CD4-positive, alpha-beta T cell treated with Interleukin-4 for 4 hours (primary cell): ENCODE measurements around the gene ARFGEF2.
"Not testable (repeated sequence)": the region's sequence is repeated elsewhere in the genome, so short reads cannot be mapped to it uniquely, and the experiment has no call there.

Experiments used
- DNase-seq: peaks from one replicate; pipeline ENCODE4 v3.0.0-alpha.2; 2020

ARFGEF2 gene

GRCh38 chr20:48957053-48957481, 35.6 kb downstream of the ARFGEF2 start:
- no peak for DNase-seq

- no peak for DNase-seq
Observed at GRCh38 chr20:48957533-48957932, 36.0 kb downstream of the ARFGEF2 start.

GRCh38 chr20:48958743-48959142, 37.2 kb downstream of the ARFGEF2 start:
- DNase-seq, result no peak

GRCh38 chr20:48959899-48960550, 38.5 kb downstream of the ARFGEF2 start:
- no peak for DNase-seq

GRCh38 chr20:48962421-48962820, 40.9 kb downstream of the ARFGEF2 start:
- DNase-seq, result no peak

GRCh38 chr20:48962976-48963771, 41.7 kb downstream of the ARFGEF2 start:
- no peak for DNase-seq

GRCh38 chr20:48965189-48965910, 43.8 kb downstream of the ARFGEF2 start:
- no peak for DNase-seq

GRCh38 chr20:48970681-48971365, 49.3 kb downstream of the ARFGEF2 start:
- no peak for DNase-seq

GRCh38 chr20:48971956-48972355, 50.4 kb downstream of the ARFGEF2 start:
- DNase-seq, result no peak

GRCh38 chr20:48972816-48973215, 51.3 kb downstream of the ARFGEF2 start:
- DNase-seq, result no peak

- DNase-seq, result no peak
Observed at GRCh38 chr20:48975955-48976354, 54.4 kb downstream of the ARFGEF2 start.

GRCh38 chr20:48979980-48980379, 58.5 kb downstream of the ARFGEF2 start:
- DNase-seq, result not testable (repeated sequence)

- DNase-seq, result no peak
Observed at GRCh38 chr20:48983423-48984400, 62.2 kb downstream of the ARFGEF2 start.

GRCh38 chr20:48984575-48985219, 63.2 kb downstream of the ARFGEF2 start:
- DNase-seq, result no peak

- no peak for DNase-seq
Observed at GRCh38 chr20:48986899-48987298, 65.4 kb downstream of the ARFGEF2 start.

GRCh38 chr20:48990467-48990866, 69.0 kb downstream of the ARFGEF2 start:
- no peak for DNase-seq

GRCh38 chr20:48995589-48995988, 74.1 kb downstream of the ARFGEF2 start:
- no peak for DNase-seq

- DNase-seq, result no peak
Observed at GRCh38 chr20:48999890-49000870, 78.7 kb downstream of the ARFGEF2 start.

GRCh38 chr20:49001741-49002140, 80.2 kb downstream of the ARFGEF2 start:
- DNase-seq, result no peak

GRCh38 chr20:49006446-49006980, 85.0 kb downstream of the ARFGEF2 start:
- no peak for DNase-seq
